ENCODE results near the gene FZD10.

FZD10 gene

DNA sequence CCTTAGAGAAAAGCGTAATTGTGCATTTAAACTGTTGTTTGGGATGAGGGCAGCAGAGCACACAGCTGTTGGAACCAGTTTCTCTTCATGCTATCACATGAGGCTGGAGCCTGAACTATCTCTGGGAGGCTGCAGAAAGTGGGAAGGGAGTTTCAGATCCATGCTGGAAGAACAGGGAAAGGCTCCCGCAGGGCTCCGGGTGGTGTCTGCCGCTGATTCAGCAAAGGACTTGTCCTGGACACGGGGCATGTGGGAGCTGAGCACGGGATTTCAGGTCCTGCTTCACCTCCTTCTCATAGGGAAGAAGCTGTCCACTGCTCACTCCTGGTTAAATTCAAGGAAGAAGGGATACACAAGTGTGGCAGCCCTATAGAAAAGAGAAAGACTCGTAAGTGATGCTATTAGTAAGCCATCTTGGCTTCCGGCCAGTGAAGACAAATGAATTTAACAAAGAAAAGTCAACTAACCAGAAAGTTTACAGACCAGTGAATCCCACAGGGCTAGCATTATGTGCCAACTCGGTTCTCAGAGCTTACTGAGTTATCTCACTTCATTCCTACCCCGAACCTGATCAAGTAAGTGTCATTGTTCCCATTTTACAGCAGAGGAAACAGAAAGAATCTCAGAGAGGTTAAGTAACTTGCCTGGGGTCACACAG, 6.7 kb upstream of the FZD10 start:
- no peak for DNase-seq

DNA sequence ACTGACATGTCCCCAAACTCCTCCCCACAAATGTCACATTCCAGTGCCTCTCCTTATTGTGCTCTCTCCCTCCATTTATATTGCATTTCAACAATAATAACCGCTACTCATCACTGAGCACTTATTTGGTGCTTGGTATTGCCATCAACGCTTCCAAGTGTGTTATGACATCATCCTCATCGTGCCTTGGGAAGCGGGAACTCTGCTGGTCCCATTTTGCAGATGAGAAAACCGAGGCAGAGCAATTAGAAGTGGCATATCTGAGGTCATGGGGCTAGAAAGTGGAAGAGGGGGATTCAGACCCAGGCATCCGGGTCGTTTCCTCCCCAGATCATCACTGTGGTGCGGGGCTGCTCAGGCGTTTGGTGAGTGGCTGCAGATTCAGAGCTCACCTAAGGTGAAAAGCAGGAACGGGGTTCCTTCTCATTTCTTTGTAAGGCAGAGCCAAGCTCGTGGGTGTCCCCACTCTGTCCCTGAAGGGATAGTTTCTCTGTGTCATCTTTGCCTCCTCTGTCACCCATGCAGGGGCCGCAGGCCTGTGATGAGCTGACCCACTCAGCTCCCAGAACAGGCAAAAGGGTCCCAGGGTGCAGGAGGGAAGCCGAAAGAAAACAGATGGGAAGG, 5.5 kb upstream of the FZD10 start:
- DNase-seq: no peak

DNA sequence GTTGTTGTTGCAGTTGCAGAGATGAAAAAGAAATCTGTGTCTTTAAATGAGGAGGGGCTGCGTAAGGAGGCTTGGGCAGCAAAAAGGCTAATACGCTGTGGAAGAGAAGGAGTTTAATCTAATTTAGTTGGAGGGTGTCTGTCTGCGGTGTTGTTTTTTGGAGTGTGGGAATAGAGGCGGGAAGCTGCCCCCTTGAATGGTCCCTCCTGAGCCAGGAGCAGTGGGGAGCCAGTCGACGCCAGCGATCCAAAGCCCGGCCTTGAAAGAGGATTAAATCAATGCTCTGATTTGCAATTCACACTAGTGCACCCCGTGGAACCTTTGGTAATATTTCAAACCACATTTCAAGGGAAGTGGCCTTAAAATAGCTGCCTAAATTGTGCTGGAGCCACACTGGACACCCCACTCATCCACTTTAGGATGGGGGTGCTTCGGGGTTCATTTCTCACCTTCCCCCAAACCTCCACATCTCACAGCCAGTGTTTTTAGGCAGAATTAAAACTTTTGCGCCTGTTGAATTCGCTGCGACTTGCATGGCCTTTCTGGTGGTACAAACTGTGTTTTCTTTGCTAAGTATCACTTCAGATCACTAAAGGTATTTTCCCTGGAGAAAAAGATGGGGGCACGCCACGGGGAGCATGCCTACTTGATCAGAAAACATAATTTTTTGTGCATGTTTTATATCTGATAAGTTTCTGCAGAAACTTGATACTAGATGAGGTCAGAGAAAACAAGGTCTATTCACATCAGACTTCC, 4.1 kb upstream of the FZD10 start:
- DNase-seq: no peak

DNA sequence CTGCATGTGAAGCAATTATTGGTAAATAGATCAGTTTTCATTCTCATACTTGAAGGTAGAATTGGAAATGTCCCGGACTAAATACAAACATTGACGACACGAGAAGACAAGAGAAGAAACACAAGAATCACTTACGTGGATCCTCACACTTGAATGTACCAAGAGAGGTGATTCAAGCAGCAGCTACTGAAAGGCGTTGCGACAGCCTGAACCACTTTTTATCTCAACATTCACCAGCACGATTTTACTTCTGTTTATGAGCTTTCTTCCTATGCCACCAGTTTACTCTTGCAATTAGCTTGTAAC, 3.6 kb upstream of the FZD10 start:
- no peak for DNase-seq

DNA sequence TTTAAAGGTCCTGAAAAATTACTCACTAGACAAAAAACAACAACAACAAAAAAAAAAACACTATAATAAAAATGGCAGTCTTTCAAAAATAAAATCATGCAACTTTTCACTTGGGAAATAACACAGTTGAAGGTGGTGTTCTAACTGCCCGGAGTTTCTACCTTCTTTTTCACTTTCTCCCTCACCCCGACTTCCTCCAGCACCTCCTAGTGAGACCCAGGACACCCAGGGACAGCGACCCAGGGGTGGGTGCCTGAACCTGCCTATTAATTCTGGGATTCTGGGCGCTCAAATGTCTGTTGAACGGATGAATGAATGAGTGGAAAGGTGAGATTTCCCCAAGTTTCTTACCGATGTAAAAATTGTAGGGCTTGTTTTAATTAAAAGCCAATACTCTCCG, 2.0 kb upstream of the FZD10 start:
- no peak for DNase-seq

DNA sequence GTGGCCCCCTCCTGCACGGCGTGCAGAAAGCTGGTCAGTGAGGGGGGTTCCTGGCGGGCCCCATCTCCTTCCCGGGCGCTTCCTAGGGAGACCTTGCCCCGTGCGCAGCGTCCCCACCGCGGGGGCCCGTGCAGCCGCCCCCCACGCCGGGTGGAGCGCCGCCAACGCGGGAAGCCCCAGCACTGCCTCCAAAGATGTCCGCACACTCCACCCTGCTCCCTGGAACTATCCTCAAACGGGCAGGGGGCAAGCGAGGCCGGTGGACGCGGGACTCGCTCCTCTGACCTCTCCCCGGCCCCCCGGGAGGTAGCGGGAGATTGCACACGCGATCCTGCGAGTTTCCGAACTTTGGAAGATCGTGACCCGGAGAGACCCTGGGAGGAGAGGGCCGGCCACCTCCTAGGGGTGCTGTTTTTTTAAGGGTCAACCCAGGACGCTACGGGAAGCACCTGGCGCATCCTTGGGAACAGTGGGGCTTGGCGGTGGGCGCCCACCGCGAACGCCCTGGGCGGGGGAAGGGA, 1.5 kb upstream of the FZD10 start:
- no peak for DNase-seq

DNA sequence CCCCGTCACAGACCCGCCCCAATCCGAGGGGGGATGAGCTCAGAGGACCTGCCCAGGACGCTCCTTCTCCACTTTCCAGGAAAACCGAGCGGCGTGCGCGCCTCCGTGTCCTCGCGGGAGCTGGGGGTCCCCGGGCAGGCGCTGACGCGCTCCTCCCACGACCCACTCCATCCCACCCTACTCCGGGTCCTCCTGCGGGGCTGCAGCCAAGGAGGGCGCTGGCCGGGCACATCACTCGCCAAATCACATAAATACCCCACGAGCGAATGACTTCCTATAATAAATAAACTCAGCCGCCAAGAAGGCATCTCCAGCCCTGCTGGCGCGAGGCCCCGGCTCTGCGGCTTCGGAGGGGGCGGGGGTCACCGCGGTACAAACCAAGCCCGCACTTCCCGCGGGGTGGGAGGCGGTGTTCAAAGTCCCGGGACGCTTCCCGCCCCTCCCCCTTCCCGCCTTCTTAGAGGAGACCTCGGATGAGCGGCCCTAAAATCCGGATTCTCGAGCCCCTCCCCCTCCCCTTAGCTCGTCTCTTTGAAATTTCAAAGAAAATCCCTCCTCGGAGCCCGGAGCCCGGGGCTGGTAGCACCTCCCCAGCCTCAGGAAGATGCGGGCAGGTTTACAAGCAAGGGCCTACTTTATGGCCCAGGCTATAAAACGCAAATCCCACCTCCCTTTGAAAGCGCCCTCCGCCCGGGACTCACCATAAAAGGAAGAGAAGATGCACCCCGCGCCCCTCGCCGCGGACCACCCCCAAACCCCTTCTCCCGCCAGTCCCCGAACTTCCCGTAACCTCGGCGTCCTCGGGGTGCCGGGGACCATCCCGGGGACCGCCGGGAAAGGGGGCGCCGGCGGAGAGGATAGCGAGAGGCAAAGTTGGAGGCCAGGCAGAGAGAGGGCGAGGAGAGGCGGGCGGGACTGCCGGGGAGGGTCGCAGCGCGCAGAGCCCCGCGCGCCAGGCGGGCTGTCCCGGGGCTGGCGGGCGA, 712 bp upstream of the FZD10 start:
- no peak for DNase-seq

DNA sequence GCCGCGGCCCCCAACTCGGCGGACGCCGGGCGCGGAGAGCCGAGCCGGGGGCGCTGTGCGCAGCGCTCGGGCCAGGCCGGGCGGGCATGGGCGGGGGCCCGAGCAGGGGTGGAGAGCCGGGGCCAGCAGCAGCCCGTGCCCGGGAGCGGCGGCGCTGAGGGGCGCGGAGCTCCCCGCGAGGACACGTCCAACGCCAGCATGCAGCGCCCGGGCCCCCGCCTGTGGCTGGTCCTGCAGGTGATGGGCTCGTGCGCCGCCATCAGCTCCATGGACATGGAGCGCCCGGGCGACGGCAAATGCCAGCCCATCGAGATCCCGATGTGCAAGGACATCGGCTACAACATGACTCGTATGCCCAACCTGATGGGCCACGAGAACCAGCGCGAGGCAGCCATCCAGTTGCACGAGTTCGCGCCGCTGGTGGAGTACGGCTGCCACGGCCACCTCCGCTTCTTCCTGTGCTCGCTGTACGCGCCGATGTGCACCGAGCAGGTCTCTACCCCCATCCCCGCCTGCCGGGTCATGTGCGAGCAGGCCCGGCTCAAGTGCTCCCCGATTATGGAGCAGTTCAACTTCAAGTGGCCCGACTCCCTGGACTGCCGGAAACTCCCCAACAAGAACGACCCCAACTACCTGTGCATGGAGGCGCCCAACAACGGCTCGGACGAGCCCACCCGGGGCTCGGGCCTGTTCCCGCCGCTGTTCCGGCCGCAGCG, 639 bp downstream of the FZD10 start:
- DNase-seq: no peak

DNA sequence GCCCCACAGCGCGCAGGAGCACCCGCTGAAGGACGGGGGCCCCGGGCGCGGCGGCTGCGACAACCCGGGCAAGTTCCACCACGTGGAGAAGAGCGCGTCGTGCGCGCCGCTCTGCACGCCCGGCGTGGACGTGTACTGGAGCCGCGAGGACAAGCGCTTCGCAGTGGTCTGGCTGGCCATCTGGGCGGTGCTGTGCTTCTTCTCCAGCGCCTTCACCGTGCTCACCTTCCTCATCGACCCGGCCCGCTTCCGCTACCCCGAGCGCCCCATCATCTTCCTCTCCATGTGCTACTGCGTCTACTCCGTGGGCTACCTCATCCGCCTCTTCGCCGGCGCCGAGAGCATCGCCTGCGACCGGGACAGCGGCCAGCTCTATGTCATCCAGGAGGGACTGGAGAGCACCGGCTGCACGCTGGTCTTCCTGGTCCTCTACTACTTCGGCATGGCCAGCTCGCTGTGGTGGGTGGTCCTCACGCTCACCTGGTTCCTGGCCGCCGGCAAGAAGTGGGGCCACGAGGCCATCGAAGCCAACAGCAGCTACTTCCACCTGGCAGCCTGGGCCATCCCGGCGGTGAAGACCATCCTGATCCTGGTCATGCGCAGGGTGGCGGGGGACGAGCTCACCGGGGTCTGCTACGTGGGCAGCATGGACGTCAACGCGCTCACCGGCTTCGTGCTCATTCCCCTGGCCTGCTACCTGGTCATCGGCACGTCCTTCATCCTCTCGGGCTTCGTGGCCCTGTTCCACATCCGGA, 1.4 kb downstream of the FZD10 start:
- DNase-seq: no peak

DNA sequence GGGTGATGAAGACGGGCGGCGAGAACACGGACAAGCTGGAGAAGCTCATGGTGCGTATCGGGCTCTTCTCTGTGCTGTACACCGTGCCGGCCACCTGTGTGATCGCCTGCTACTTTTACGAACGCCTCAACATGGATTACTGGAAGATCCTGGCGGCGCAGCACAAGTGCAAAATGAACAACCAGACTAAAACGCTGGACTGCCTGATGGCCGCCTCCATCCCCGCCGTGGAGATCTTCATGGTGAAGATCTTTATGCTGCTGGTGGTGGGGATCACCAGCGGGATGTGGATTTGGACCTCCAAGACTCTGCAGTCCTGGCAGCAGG, 1.9 kb downstream of the FZD10 start:
- no peak for DNase-seq

DNA sequence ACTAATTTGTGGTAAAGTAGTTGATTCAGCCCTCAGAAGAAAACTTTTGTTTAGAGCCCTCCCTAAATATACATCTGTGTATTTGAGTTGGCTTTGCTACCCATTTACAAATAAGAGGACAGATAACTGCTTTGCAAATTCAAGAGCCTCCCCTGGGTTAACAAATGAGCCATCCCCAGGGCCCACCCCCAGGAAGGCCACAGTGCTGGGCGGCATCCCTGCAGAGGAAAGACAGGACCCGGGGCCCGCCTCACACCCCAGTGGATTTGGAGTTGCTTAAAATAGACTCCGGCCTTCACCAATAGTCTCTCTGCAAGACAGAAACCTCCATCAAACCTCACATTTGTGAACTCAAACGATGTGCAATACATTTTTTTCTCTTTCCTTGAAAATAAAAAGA, 2.7 kb downstream of the FZD10 start:
- DNase-seq: no peak

DNA sequence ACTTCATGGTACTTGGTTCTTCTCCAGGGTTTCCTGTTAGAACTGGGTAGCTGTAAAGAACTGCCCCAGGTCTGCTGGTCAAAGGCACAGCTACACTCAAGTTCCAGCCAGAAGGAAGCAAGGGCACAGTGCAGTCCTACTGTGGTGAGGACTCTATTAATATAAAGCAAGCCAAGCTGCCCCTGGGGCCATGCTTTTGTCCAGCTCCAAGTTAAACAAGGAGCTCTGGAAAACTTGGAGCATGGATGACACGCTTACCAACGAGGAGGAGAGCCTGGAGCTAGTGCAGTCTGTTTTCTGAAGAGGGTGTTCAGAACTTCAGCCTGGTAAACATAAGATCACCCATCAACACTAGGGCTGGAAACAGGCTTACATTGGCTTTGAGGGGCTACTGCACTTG, 4.0 kb downstream of the FZD10 start:
- no peak for DNase-seq

DNA sequence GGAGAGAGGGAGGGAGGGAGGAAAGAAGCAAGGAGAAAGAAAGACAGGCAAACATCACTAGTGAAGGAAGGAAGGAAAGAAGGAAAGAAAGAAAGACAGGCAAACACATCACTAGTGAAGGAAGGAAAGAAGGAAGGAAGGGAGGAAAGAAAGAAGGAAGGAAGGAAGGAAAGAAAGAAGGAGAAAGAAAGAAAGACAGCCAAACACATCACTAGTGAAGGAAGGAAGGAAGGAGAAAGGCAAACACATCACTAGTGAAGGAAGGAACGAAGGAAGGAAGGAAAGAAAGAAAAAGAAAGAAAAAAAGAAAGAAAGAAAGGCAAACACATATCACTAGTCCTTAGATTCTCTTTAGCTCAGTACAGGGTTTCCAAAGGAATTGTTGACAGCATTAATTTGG, 5.3 kb downstream of the FZD10 start:
- no peak for DNase-seq

DNA sequence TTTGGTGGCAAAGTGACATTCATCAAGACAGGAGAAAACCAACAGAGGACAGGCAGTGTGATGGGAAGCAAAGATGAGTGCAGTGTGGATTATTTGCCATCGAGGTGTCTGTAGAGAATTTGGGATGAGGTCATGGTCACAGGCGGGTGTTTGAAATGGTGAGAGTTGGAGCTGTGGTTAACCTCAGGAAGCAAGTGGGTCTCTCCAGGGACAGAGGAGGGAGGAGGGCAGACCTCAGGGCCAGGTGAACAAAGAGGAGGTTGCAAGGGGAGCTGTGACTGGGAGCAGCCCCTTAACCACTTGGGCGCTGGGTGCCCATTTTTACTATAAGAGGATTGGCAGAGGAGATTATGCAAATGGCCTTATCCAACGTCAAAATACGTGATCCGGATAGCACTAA, 7.0 kb downstream of the FZD10 start:
- DNase-seq: no peak

DNA sequence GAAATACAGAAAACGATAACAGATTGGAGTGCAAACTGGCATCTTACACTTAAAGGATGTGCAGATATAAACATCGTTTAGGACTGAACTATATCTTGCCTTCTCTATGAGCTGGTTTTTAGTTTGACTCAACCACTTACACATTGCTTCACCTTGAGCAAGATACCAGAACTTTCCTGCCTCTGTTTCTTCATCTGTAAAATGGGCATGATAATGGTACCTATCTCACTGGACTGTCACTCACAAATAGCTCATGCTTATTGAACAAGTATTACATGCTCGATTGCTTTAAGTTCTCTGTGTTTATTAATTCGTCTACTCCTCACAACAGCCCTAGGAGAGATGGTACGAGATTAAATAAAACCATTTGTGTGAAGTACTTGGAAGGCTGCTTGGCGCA, 7.7 kb downstream of the FZD10 start:
- no peak for DNase-seq

DNA sequence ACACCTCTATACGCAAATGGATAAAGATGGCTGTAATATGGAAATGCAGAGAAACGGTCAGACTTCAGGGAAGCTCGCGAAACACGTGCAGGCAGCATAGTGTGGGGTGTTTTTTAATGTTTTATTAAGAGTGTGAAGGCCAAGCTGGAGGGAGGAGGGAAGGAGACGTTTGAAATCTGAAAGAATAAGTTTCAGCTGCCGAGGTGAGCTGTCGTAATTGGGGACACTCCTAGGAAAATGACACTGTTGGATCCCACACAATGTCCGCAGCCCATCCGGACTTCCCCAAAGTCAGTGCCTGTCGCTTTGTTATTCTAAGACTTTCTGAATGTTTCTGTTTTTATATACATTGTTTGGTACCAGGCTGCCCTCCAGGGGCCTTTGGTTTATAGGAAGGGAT, 8.3 kb downstream of the FZD10 start:
- DNase-seq: no peak

DNA sequence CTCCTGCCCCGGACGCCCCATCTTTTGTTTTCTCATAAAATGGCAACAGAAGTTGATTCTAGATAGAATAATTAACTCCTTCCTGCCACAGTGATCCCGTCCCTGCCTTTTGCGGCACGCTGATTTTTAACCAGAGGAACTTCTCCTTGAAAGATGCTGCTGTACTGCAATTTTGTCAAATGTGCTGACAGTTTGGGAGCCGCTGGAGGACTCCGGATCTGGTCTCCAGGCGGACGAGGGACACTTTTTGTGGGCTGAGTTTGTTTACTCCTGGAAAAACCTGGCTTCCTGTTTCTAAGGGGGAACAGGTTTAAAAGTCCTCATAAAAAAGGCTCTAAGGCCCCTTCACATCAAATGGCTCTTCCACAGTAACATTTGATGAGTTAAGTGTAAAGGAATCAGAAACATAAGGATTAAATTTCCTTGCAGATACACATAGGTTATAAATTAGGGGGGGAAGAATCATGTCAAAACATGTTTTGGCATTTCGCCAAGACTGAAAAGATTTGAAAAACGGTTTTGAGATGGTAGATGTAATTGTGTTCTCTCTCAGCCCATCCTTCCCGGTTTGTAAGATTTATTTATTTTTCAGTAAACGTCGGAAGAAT, 15.5 kb downstream of the FZD10 start:
- DNase-seq: no peak

DNA sequence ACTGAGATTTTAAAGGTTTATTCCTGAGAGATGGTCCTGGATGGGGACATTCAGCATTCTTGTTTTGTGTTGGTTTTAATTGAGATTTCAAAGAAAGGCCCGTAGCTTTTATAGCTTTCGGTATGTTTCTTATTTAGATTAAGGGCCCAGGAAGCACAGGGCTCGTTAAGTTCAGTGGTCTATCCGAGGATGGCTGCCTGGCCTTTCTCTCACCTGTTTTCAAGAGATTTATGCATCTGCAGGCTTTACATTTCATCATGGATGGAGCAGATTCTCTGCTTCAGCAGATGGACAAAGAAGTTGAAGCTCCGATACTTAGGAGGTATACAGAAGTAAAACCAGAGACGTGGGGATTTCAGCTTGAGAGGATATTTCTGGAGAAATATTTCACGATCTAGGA, 16.0 kb downstream of the FZD10 start:
- DNase-seq: no peak

DNA sequence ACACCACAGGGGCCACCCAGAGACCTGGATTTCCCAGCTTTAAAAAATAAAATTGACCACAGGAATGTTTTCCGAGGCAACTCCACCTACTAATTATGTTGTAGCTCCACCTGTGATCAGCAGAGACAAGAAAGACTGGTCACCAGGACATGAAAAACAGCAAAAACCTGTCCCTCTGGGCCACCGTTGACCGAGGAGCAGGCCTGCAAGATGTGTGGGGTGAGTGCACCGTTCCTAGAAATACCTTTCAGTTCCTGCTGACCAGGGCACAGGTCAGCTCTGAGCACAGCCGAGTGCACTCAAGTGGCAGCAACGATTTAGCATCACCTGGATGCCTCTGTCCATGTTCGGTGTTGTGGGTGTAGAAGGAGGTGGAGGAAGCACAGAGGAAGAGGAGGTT, 16.9 kb downstream of the FZD10 start:
- DNase-seq: no peak

DNA sequence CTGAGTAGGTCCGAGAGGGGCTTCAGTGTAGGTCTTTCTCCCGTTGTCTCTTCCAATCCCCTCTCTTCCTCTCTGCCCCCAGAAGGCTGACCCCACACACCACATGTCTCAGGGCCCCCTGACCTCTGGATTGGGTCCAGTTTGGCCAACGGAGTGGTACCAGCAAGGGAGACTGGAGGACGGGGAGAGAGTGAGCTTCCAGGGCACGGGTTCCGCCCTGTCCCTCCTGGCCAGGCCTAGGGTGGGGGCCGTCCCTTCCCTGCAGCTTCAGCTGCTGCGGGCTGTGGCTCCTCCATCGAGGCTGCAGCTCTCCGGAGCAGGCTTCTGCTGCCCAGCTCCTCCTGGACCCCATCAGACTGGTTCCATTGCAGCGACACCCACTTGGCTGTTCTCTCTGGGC, 17.4 kb downstream of the FZD10 start:
- DNase-seq: no peak

DNA sequence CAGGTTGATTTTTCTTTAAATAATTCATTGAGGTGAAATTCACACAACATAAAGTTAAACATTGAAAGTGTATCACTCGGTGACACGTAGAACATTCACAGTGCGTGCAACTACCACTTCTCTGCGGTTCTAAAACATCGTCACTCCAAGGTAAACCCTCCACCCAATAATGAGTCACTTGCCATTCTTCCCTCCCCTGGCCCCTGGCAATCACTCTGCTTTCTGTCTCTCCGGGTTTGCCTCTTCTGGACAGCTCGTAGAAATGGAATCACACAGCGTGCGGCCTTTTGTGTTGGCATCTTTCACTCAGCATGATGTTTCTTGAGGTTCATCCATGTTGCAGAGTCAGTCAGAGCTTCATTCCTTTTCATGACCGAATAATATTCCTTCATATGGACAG, 18.9 kb downstream of the FZD10 start:
- no peak for DNase-seq

Measured in SHP77 treated with DMSO at 0.1 percent for 48 hours (cell line).